Raji (cell line): ENCODE data around the gene ROBO1.

ENCODE experiments used
- POLR2A ChIP-seq: IDR thresholded peaks from 2 replicates; pipeline ENCODE4 v1.6.1; 2011; ENCODE audit warnings: low read depth, low read length, control low read depth; ENCODE audit not compliant: insufficient read depth

ROBO1 gene

DNA sequence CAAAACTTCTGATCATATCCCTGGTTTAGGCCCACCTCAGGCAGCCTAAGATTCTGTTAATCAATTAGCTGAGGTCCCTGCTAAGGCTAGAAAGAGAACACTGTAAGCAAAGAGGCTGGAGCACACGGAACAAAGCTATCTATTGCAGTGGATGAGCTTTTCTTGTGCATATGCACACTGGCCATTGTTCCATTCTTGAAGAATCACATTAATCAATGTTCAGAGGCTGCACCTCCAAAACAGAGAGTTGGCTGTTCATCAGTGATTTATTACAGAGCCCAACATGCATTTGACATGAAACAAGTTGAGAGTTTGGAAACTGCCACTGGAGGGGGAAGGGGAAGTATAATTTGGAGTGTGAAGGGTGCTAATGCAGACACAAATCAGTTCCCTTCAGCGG lies 873.0 kb downstream of the ROBO1 start:
- TF ChIP-seq POLR2A: no peak

DNA sequence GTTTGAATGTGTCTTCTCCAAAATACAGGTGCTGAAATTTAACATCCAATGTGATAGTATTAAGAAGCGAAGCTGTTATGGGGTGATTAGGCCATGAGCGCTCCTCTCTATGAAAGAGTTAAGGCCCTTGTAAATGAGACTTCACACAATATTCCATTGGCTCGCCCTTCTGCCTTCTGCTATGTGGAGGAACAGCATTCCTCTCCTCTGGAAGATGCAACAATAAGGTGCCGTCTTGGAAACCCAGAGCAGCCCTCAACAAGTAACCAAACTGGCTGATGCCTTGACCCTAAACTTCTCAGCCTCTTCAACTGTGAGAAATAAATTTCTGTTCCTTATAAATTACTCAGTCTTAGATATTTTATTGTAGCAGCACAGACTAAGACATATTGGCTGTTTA lies 874.6 kb downstream of the ROBO1 start:
- no peak for TF ChIP-seq POLR2A

DNA sequence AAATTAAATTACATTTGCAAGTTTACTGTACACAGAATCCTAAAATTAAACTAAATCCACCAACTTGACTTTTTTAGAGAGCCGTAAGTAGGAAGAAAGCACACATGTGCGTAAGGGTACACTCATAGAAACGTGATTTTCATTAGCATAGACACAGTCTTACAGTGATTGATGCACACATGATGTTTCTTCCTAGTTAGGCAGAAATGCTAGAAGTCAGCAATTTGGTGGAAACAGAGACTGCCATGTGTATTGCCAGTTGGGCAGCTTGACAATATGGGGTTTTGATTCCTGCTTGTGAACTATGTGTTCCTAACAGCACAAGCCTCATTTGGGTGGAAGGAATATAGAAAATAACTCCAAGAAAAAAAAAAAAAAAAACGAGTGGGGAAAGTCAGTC lies 878.5 kb downstream of the ROBO1 start:
- TF ChIP-seq POLR2A: no peak

DNA sequence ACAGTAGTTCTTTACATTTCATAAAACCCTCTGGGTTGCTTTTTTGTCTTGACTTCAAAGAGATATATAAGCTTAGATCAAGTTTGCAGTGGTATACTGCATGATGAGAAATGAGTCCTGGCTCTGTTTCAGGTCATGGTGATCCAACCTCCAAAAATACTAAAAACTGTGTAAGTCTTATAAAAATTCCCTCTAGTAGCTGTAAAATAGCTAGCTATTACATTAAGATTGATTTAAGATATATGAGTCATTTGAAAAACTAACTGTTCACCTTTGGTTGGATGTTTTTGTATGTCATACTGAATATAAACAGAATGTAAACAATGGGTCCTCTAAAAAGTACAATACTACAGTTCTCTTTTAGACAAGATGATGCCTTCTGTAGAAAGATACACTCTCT lies 879.2 kb downstream of the ROBO1 start:
- TF ChIP-seq POLR2A: no peak

DNA sequence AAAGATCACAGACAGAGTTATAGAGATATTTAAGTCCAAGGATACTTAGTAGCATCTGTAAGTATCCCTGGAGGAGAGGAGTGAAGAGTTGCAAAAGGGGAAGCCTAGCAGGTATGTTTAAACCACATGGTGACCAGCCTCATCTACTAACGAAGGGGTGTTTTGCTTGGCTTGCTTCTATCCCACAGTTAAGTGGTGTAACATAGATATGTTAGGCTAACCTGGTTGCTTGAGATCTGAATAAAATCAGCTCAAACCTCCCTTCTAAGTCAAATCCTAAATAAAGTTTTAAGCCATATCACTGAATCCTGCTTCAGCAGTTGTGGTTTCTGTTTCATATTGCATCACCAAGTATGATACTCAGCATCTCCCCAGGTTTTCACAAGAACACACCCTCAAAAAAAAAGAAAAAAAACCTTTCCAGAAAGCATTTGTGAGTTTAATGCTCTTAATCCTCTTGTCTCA lies 880.2 kb downstream of the ROBO1 start:
- TF ChIP-seq POLR2A: no peak

DNA sequence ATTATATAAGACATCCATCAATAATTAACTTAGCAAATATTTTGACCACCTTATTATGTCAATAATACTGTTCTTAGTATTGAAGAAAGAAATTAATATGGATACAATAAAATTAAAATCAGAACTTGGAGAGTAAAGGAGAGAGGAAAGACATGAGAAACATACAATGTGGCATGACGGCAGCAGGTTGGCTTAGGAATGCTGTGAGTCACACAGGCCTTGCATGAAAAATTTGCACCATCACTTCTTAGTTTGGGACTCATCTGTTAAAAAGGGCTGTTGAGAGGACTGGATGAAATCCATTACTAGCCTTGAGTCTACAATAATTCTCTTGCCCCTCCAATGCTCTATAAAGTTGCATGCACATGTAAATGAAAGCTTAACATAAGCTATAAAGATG lies 880.8 kb downstream of the ROBO1 start:
- TF ChIP-seq POLR2A: no peak

DNA sequence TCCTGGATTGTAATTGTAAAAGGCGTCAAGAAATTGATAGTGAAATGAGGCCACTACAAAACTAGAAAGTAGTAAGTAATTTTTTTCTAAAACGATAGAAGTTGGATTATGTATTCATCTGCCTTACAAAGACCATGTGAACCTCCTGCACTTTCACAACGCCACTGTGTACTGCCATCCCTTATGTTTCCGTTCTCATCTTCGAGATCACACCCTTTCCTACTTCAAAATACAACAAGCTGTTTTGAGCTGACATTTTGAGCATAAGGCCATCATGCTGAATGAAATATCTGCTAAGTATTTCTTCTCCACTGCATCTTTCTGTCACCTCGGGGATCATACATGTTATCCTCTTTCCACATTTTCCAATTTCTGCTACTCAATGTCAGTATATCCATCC lies 885.5 kb downstream of the ROBO1 start:
- TF ChIP-seq POLR2A: no peak

DNA sequence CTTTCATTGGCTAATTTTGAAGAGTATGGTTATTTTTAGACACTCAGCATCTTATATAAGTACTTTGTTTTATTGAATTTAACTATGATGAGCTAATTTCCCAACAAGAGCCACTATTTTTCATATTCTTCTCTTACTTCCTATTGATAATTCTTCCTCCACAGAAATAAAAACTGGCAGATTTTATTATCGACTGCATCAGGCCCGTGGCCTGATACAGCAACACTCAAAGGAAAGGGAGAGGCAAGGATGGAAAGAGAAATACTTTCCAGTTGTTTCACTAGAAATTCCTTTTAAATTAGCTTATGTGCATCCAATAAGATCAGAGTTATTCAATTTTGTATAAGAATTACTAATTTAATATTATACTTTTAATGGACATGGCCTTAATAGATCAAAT lies 886.3 kb downstream of the ROBO1 start:
- TF ChIP-seq POLR2A: no peak

DNA sequence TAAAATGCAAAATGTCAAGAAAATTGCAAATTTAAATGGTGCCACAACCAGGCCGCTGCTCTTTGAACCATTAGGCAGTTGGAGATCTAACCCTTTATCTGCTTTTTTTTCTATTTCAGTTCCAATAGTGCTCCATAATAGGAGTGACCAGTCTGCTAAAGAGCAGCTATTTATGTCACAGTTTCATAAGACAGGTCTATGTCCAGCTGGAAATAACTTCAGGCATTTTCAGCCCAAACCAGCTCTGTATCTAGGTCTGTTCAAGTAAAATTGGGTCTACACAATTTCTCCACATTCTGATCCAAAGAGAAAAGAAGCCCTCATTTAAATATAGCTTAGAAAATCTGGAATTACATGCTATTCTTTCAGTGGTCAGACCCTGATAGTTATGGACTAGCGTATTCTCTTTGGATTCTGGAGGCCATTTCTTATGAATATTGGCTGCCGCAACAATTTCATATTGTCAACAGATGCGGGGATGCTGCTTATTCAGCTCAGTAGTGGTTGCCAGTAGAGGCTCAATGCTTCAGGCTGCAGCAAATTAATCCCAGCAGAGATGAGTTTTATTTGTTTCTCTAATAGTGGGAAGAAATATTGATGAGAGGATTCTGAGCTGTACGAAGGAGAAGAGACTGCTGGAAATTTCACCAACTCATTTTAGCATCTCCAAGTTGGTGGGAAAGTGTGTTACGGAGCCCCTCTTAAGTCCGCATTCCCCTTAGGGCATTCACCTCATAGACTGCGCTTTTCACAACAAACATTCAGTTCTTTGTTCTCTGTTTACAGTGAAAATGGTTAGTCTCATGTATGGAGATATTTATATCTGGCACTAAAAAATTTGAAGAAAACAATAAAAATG lies 887.0 kb downstream of the ROBO1 start:
- no peak for TF ChIP-seq POLR2A

DNA sequence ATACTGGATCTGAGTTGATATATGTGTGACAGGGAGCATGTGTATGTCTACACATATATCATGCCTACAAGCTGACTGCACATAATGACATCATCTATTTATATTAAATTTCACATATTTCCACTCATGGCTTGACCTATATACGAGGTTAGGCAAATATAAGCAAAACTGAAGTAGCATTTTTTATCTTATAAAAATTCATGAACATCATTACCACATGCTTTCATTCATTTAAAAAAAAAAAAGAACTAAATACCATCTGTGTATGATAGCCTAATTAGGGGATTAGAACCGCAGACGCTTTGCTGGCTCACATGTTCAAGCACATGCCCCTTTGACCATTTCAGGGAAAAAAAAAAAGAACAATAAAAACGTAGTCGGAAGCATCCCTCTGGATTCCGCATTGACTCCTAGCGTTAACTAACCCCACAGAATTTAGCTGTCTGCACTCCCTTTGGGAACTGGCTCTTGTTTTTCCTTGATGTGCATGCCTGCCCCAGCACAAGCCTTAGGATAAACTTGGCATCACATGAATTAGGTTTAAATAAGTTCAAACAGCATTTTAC lies 888.4 kb downstream of the ROBO1 start:
- no peak for TF ChIP-seq POLR2A

DNA sequence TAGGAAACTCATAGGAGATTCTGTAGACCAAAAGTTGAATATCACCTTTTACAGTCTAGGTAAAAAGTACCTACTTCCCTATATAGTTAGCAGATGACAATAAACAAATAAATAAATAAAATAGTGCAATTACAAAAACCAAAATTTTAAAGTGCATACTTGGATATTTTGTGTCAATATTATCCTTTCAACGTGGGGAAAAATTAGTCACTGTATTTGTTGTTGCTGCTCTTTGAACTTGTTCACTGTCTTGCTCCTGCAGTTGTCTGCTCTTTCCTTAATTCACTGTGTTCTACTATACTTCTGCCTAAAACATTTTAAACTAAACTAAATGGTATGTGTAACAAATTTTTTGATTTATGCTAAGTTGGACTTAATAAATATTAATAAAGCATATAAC lies 889.0 kb downstream of the ROBO1 start:
- TF ChIP-seq POLR2A: no peak

DNA sequence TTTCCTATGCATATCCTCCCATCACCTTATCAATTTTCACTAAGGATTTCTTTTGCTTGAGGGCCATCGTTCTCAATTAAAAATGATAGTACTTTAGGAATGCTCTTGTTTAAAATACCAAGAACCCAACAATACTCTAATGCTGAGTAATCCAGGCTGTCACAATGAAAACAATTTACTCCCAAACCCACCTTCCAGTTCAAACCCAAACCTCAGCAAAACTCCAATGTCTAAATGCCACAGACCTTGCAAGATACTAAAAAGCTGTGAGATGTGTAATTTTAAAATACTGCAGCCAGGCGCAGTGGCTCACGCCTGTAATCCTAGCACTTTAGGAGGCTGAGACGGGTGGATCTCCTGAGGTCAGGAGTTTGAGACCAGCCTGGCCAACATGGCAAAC lies 889.8 kb downstream of the ROBO1 start:
- no peak for TF ChIP-seq POLR2A

DNA sequence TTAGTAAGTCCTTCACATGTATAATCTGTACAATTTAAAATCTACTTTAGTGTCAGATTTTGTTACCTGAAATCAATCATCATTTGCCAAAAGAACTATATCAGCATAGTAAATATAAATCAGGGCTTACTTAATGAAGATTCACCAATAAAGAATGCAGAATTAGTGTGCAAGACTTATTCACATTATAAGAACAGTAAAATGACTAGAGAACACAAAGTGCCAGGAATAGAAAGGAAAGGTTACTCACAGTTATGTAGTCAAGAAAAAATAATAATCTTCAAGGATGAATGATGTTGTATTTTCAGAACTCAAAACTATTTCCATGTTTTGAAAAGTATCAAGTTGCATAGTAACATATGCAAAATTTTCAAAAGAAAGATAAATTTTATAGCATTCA lies 891.9 kb downstream of the ROBO1 start:
- no peak for TF ChIP-seq POLR2A

DNA sequence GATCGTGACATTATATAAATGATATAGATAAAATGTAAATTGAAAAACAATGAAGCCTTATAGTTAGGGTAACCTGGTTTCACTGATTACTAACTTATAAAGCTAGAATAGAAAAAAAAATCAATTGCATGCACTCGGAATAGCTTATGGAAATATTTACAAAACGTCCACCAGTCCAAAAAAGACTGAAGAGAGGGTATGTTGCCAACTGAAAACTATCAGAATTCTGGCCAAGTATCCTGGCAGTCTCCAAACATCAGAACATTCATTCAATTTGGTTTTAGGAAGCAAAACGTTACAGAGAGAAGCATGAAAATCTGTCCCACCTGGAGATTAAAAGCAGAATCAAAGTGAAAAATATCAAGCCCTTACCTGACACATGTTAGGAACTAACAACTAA lies 892.4 kb downstream of the ROBO1 start:
- no peak for TF ChIP-seq POLR2A

DNA sequence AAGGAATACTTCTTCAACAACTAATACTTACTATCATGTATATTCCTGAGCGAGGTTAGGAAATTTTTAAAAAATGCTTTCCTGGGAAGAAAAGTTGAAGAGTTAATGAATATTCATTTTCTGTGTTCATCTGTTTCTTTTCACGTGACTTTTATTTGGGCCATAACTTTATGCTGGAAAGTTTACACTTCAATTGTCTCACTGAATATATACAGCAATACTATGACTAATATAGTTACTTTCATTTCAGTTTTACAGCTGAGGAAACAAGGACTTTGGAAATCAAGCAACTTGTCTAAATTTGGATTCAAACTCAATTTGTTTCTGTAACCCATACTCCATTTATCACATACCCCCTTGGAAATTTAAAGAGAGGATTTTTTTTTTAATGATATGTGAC lies 894.2 kb downstream of the ROBO1 start:
- no peak for TF ChIP-seq POLR2A

DNA sequence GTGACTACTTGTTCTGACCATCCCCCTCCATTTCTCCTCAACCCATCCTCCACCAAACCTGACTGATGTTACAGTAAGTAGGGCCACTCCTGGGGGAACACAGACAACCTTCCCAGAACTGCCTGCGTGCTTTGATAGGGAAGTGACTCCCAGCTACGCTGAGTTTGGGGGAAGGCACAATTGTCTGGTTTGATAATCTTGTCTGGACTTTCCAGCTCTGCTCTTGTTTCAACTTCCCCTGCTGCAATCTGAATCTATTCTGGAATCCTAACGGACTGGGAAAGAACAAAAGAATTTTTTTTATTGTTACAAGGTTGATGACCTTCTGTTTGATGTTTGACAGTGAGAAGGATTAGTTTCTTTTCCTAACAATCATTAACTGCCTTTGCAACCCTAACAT lies 895.6 kb downstream of the ROBO1 start:
- no peak for TF ChIP-seq POLR2A

DNA sequence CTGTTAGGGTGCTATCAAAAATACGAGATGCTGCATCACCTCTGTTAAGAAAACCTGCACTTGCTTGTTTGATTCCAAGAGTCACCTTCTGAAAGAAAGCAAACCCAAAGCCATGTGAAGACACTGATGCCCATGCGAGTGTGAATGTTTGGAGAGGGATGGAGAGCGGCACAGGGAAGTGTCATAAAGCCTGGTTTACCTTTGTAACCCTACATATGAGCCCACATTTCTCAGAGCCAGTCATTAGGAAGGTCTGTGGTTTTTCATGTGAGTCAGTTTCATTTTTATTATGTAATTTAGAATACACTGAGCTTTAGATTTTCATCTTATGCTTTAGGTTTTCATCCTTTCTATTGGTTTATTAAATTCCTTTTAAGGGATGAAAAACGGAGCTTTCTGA lies 896.8 kb downstream of the ROBO1 start:
- TF ChIP-seq POLR2A: no peak
